Measurements from ENCODE around the gene SUGCT.

DNA sequence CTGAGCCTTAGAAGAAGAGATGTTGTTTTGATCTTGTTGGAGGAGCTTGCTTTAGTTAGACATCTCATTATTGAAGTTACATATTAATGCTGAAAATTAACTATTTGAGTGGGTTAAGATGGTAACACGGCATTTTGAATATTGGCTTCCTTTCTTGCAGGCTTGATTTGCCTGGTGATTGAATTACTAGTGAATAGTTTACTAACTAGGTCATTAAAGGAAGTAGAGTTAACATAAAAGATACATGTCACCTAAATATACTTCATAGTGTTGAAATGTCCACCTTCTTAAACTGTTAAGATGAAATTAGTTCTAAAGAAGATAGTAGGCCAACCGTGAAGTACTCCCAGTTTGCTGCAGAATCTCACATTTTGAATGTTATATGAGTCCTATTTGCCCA, 18.9 kb upstream of the SUGCT start:
- no peak for TF ChIP-seq POLR2AphosphoS5 (IDR thresholded peaks at IDR 0.05)
- TF ChIP-seq, protein P1, sequence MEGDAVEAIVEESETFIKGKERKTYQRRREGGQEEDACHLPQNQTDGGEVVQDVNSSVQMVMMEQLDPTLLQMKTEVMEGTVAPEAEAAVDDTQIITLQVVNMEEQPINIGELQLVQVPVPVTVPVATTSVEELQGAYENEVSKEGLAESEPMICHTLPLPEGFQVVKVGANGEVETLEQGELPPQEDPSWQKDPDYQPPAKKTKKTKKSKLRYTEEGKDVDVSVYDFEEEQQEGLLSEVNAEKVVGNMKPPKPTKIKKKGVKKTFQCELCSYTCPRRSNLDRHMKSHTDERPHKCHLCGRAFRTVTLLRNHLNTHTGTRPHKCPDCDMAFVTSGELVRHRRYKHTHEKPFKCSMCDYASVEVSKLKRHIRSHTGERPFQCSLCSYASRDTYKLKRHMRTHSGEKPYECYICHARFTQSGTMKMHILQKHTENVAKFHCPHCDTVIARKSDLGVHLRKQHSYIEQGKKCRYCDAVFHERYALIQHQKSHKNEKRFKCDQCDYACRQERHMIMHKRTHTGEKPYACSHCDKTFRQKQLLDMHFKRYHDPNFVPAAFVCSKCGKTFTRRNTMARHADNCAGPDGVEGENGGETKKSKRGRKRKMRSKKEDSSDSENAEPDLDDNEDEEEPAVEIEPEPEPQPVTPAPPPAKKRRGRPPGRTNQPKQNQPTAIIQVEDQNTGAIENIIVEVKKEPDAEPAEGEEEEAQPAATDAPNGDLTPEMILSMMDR (IDR thresholded peaks at IDR 0.05), result no peak
- no peak for TF ChIP-seq POLR2A (IDR thresholded peaks at IDR 0.05)
